Astrocyte (in vitro differentiated cells and primary cell): Measurements from ENCODE around the gene CLEC2B.

ENCODE experiments used
- CTCF ChIP-seq: IDR thresholded peaks from 2 replicates; pipeline ENCODE4 v1.5.1; 2011; ENCODE audit warnings: low read depth, mild to moderate bottlenecking, inconsistent platforms, low read length, moderate library complexity; ENCODE audit not compliant: insufficient read depth
- EZH2 ChIP-seq: IDR thresholded peaks from 2 replicates; pipeline ENCODE4 v1.6.1; 2012; ENCODE audit warnings: mild to moderate bottlenecking, low read length, inconsistent platforms; ENCODE audit not compliant: insufficient read depth

GRCh38 chr12:9858135-9858534, 11.0 kb downstream of the CLEC2B start:
- TF ChIP-seq EZH2 (no peak), CTCF (no peak)
